HepG2 (cell line): ENCODE data around the gene MYO3B. TPM values are rescaled to one million over a fixed set of nuclear protein-coding genes. Genes with fewer than 3 reads are reported as not detected.

Experiments
- ATAC-seq: fragments of 200-7000 bp; cut with Tn5 transposase; 3 replicates; pipeline ENCODE4 v1.9.1; 2020; ENCODE audit warnings: mild to moderate bottlenecking, moderate library complexity
- BruUV-seq: library from RNA; stranded (reverse); fragments of 400-500 nt; replicated peaks from 2 replicates; lab custom pipeline; 2021; lab: Mats Ljungman, UMichigan
- CTCF ChIA-PET: fragments of 300-600 bp; formaldehyde crosslinking; extraction: SDS; loops from one replicate; lab custom pipeline; 2021; ENCODE audit warnings: low total read pairs, inconsistent platforms, low intra/inter-chr PET ratio; lab: Yijun Ruan, JAX
- POLR2A ChIA-PET: fragments of 350-600 bp; sonication (Branson Sonifier 250); formaldehyde crosslinking; loops from one replicate; lab custom pipeline; 2020; ENCODE audit warnings: antibody characterized with exemption, inconsistent platforms; lab: Yijun Ruan, JAX
- DNase-seq: peaks from one replicate; pipeline ENCODE4 v3.0.0-alpha.2; 2015; ENCODE audit warnings: low spot score
- FAIRE-seq: peaks from 3 replicates; lab custom pipeline; 2011; peaks lifted over from hg19 to GRCh38; lab: Jason Lieb, UNC
- H2AFZ ChIP-seq: one replicate; pipeline ENCODE4 v1.6.1; 2011; ENCODE audit warnings: low read length, inconsistent platforms
- H3K27ac ChIP-seq: fragments of 300-600 bp; 3 replicates; pipeline ENCODE4 v1.8.0; 2011; ENCODE audit warnings: mixed run types, mild to moderate bottlenecking, mixed read lengths, low read length, inconsistent platforms; ENCODE audit not compliant: insufficient read depth; ENCODE audit errors: extremely low read length
- H3K27me3 ChIP-seq, 2 experiments: fragments of 200-600 bp in 1 of 2; 2 replicates in 1 of 2; 3 replicates in 1 of 2; pipeline versions ENCODE4 v1.6.0 to v1.8.0; 2011; ENCODE audit warnings: low read length in 2 of 2, mild to moderate bottlenecking in 2 of 2, moderate library complexity in 2 of 2, inconsistent platforms in 1 of 2; ENCODE audit not compliant: insufficient read depth in 2 of 2, control insufficient read depth in 1 of 2
- H3K36me3 ChIP-seq, 2 experiments: fragments of 200-600 bp in 1 of 2; replicated peaks in 1 of 2; 2 replicates in 1 of 2; 3 replicates in 1 of 2; pipeline versions ENCODE4 v1.5.1 to v1.8.0; 2011; ENCODE audit warnings: low read length in 2 of 2, inconsistent platforms in 1 of 2; ENCODE audit not compliant: insufficient read depth in 2 of 2, control insufficient read depth in 1 of 2
- H3K4me1 ChIP-seq: 2 replicates; pipeline ENCODE4 v1.5.1; 2012; ENCODE audit warnings: low read length, inconsistent platforms; ENCODE audit not compliant: insufficient read depth
- H3K4me2 ChIP-seq: 2 replicates; pipeline ENCODE4 v1.6.0; 2011; ENCODE audit warnings: low read depth, low read length, inconsistent platforms
- H3K4me3 ChIP-seq, 3 experiments: fragments of 200-600 bp in 1 of 3; sonication (generic), shearing (Covaris generic) in 1 of 3; replicated peaks in 1 of 3; 2 replicates each; pipeline ENCODE4 v1.5.1; 2011 to 2016; ENCODE audit warnings: low read length in 3 of 3, inconsistent platforms in 2 of 3, low read depth in 2 of 3, mild to moderate bottlenecking in 2 of 3, control low read depth in 1 of 3, mixed read lengths in 1 of 3; ENCODE audit not compliant: insufficient read depth in 1 of 3
- H3K79me2 ChIP-seq: one replicate; pipeline ENCODE4 v1.6.1; 2011; ENCODE audit warnings: low read length, inconsistent platforms; ENCODE audit not compliant: insufficient read depth
- H3K9ac ChIP-seq: 2 replicates; pipeline ENCODE4 v1.6.0; 2011; ENCODE audit warnings: mild to moderate bottlenecking, low read depth, low read length, inconsistent platforms; ENCODE audit not compliant: insufficient read depth
- H3K9me3 ChIP-seq: 2 replicates; pipeline ENCODE4 v1.5.1; 2012; ENCODE audit warnings: mild to moderate bottlenecking, low read length
- H4K20me1 ChIP-seq: 2 replicates; pipeline ENCODE4 v1.6.0; 2011; ENCODE audit warnings: inconsistent platforms, mild to moderate bottlenecking, low read length, moderate library complexity; ENCODE audit not compliant: insufficient read depth
- EHMT2 ChIP-seq: fragments of 200-600 bp; sonication (generic); IDR thresholded peaks from 2 replicates; pipeline ENCODE4 v1.7.0; 2017; ENCODE audit warnings: antibody characterized with exemption, low read depth, low read length, borderline replicate concordance
- EP300 ChIP-seq, 3 experiments: sonication (generic) in 1 of 3; formaldehyde crosslinking in 1 of 3; IDR thresholded peaks; 2 replicates each; pipeline versions ENCODE4 v1.5.1 to v1.6.1; 2011 to 2020; ENCODE audit warnings: low read depth in 2 of 3, low read length in 2 of 3, borderline replicate concordance in 1 of 3, improper control_type of control experiment in 1 of 3, mild to moderate bottlenecking in 1 of 3, missing genetic modification reagents in 1 of 3, moderate library complexity in 1 of 3
- HMG20A ChIP-seq: IDR thresholded peaks from 2 replicates; pipeline ENCODE4 v1.6.1; 2016; ENCODE audit warnings: borderline replicate concordance
- LCORL ChIP-seq, 2 experiments: fragments of 450-650 bp in 1 of 2; sonication (generic) in 1 of 2; formaldehyde crosslinking in 1 of 2; IDR thresholded peaks; 2 replicates each; pipeline versions ENCODE4 v1.5.0 to v1.6.1; 2017 to 2020; ENCODE audit warnings: antibody characterized with exemption in 1 of 2, missing genetic modification reagents in 1 of 2
- MNT ChIP-seq: fragments of 450-650 bp; IDR thresholded peaks from 2 replicates; pipeline ENCODE4 v1.6.1; 2016
- NFIC ChIP-seq: IDR thresholded peaks from 2 replicates; pipeline ENCODE4 v1.6.1; 2012; ENCODE audit warnings: mild to moderate bottlenecking, low read length, inconsistent platforms
- RFX5 ChIP-seq: IDR thresholded peaks from 2 replicates; pipeline ENCODE4 v1.6.1; 2011; ENCODE audit warnings: low read depth, low read length, improper control_type of control experiment
- TCF7 ChIP-seq: sonication (generic); IDR thresholded peaks from 2 replicates; pipeline ENCODE4 v1.6.1; 2016; ENCODE audit warnings: antibody characterized with exemption, low read depth
- ZNF142 ChIP-seq: sonication (generic); formaldehyde crosslinking; IDR thresholded peaks from 2 replicates; pipeline ENCODE4 v1.4.0; 2020; ENCODE audit warnings: missing genetic modification reagents
- ZNF652 ChIP-seq: IDR thresholded peaks from 2 replicates; pipeline ENCODE4 v1.6.1; 2016; ENCODE audit warnings: low read depth, borderline replicate concordance
- WGBS: methylation state at CpG from one replicate; pipeline ENCODE4 v1.1.6; 2017; ENCODE audit warnings: low lambda C conversion rate; 5-methylcytosine and 5-hydroxymethylcytosine counted together
- in situ Hi-C: cut with HindIII; loops from 2 replicates; pipeline ENCODE4 v1.10.0; 2017; ENCODE audit warnings: low pct_unique_long_range_greater_than_20kb; ENCODE audit not compliant: extremely low pct_ligation_motif_present
- intact Hi-C: fragments of 100-400 bp; cut with micrococcal nuclease; formaldehyde crosslinking; loops from one replicate; pipeline ENCODE4 v1.10.0; 2022; ENCODE audit not compliant: unreplicated experiment
- polyA plus RNA-seq, 8 experiments: library from polyadenylated mRNA; depleted of rRNA in 3 of 8; stranded (reverse) in 7 of 8; unstranded in 1 of 8; fragments of >200 nt; fragmentation: Illumina TruSeq in 4 of 8; extraction: Trizol in 4 of 8; gene quantifications; 2 replicates each; pipeline versions ENCODE4 v1.2.1 to v1.2.3, GENCODE V29; 2011 to 2016; ENCODE audit warnings: low read depth in 4 of 8, missing spikeins in 1 of 8, mixed read lengths in 1 of 8; ENCODE audit not compliant: insufficient read depth in 1 of 8
- total RNA-seq, 5 experiments: library from RNA; depleted of rRNA; stranded (reverse); fragments of >200 nt; fragmentation: Illumina TruSeq; extraction: Trizol; gene quantifications; 2 replicates each; pipeline ENCODE4 v1.2.3, GENCODE V29; 2016; ENCODE audit warnings: low read depth in 1 of 5

MYO3B gene
- total and polyA plus RNA-seq, 2 of the 13 experiments (the other 11 are each of a cell fraction or from before 2014, with no cell fraction given): 0.01 TPM; not detected in 1

- TF ChIP-seq ZNF142 (CRISPR knock-in tag): no peak
- no peak for TF ChIP-seq EHMT2
- no peak for TF ChIP-seq ZNF652
- TF ChIP-seq RFX5: no peak
- TF ChIP-seq, all 625 proteins: peak for 0
Measured at GRCh38 chr2:170217778-170218251, 39.9 kb downstream of the MYO3B start (continued).

GRCh38 chr2:170218456-170218855 lies 40.5 kb downstream of the MYO3B start:
- in situ Hi-C loops: no loop called here
- BruUV-seq: no TSS peak
- TF ChIP-seq LCORL (IDR thresholded peaks at IDR 0.05) (peak; percentile 94), LCORL (CRISPR knock-in tag; IDR thresholded peaks at IDR 0.05) (no peak), EP300 (IDR thresholded peaks at IDR 0.05; ENCODE audit: low read depth in 2 of 2, low read length in 2 of 2) (peak in 1 of 2 experiments; percentile 9; a peak in 1 of 4 replicates), EP300 (CRISPR knock-in tag; IDR thresholded peaks at IDR 0.05; ENCODE audit: borderline replicate concordance) (no peak), HMG20A (CRISPR knock-in tag) (peak; percentile 48; the same call in 1 of the 2 replicates), NFIC (peak; percentile 58; the same call in 1 of the 2 replicates), MNT (no peak), TCF7 (0 out of 2 replicates have a peak, but pooled peaks have one; percentile 27)
- ChIA-PET POLR2A (no interaction called here), CTCF (no interaction called here)
- intact Hi-C loops: no loop called here
- no peak overlapping the region for H3K4me3 ChIP-seq
- no peak overlapping the region for H2AFZ ChIP-seq
- WGBS: 2% methylated on average over 2 of the region's 2 CpGs
- no peaks in the 10 kb centered on the region for H3K79me2 ChIP-seq
- peak; percentile 29 for DNase-seq
- H3K4me2 ChIP-seq: no peak overlapping the region
- H3K4me1 ChIP-seq: peaks cover 12% of the 10 kb centered on the region
- no peak for ATAC-seq
- no peak for FAIRE-seq
- peaks cover 0 to 7% of the 10 kb centered on the region in 2 experiments; a peak in 2 of 5 replicates for H3K27me3 ChIP-seq
- no peaks in the 10 kb centered on the region for H4K20me1 ChIP-seq
- no peaks in the 10 kb centered on the region for H3K9me3 ChIP-seq
- no peaks in the 10 kb centered on the region for H3K36me3 ChIP-seq
- no peak overlapping the region for H3K9ac ChIP-seq
- no peak overlapping the region for H3K27ac ChIP-seq
